ENCODE results near the gene COBL. TPM values are rescaled to one million over a fixed set of nuclear protein-coding genes. Genes with fewer than 3 reads are reported as not detected.

The COBL gene
- total RNA-seq, 1 experiment from 2014 or later = 0.03 TPM

GRCh38 chr7:51121931-51122425 lies 194.6 kb downstream of the COBL start:
- Histone ChIP-seq H3K27me3 (no peaks in the 10 kb centered on the region), H3K4me3 (no peak overlapping the region), H3K9me3 (no peaks in the 10 kb centered on the region; the same call in 1 of the 2 replicates), H3K36me3 (no peaks in the 10 kb centered on the region)
- DNase-seq = no peak

DNA sequence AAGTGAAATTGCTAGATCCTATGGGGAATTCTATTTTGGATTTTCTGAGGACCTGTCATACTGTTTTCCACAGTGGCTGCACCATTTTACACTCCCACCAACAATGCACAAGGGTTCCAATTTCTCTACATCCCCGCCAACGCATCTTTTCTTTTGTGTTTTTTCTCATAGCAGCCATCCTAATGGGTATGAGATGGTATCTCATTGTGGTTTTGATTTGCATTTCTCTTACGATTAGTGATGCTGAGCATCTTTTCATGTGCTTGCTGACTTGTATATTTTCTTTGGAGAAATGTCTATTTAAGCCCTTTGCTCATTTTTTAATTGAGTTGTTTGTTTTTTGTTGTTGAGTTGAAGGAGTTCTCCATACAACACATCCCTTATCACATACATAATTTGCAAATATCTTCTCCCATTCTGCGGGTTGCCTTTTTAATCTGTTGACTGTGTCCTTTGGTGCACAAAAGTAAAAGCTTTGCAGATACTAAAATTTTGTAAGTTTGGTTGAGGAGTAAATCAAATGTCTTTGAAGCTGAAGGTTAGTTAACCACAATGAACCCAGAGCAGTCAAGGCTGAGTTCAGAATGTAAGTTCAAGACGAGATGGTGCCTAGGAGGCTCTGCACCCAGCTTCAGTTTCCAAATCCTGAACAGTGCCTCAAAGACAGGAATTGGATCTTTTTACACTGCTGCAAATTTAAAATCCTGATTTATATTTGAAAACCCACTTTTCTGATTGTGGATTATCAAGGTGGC lies 195.4 kb downstream of the COBL start:
- Histone ChIP-seq H3K27me3 (no peaks in the 10 kb centered on the region), H3K9me3 (no peaks in the 10 kb centered on the region; the same call in 1 of the 2 replicates), H3K4me3 (no peak overlapping the region), H3K36me3 (no peaks in the 10 kb centered on the region)
- no peak for DNase-seq

DNA sequence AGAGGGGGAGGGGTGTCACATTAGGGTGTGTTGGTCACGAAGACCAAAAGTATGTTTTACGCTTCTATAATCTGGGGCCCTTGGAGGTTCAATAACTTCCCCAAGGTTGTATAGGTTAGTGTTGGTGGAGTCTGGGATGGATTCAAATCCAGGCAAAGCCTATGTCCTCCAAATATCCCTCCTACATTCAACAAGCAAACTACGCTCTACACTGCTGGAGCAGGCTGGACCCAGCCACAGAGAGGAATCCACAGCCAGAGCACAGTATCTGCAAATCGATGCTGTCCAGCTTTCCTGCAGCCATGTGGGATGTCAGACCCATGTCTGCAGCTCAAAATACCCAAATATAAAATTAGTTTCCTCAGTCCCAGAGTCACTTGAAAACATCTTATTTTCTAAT lies 198.0 kb downstream of the COBL start:
- no peak overlapping the region for H3K4me3 ChIP-seq
- H3K27me3 ChIP-seq = no peaks in the 10 kb centered on the region
- no peak for DNase-seq
- no peaks in the 10 kb centered on the region for H3K36me3 ChIP-seq
- H3K9me3 ChIP-seq = no peaks in the 10 kb centered on the region; the same call in none of the 2 replicates

DNA sequence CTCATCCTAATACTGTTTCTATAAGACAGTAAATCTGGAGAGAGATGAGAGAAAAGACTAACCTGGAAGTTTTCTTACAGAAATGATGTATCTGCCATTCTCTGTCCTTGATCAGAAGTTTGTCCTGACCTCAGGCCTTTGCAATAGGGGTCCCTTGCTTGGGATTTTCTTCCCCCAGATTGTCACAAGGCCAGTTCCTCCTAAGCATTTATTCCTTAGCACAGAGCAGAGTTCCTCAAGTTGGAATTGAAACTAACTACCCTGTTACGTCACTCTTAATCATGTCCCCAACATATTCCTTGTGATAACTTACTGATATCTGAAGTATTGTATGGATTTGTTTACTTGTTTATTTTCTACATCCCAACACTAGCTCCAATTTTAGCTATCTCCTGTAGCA lies 202.1 kb downstream of the COBL start:
- Histone ChIP-seq H3K36me3 (no peaks in the 10 kb centered on the region), H3K4me3 (no peak overlapping the region), H3K27me3 (no peaks in the 10 kb centered on the region), H3K9me3 (no peaks in the 10 kb centered on the region; the same call in none of the 2 replicates)
- DNase-seq = no peak

DNA sequence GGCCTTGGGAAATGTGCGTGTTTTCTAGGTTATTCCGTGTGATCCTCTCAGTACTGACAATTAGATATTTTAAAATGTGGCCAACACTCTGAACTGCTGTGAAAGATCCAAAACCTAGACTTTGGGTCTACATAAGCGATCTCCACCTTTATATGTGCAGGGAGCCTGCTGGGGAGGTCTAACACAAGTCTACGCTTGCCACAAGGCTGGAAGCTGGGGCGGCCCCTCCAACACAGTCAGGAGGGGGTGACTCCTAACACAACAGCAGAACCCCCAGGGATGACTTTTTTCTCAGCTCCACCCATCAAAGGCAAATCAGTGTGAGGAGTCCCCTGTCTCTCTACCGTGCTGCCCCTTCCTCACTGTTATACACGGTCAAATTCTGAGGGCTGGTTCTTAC lies 202.6 kb downstream of the COBL start:
- no peak for DNase-seq
- H3K36me3 ChIP-seq = no peaks in the 10 kb centered on the region
- H3K9me3 ChIP-seq = no peaks in the 10 kb centered on the region; the same call in none of the 2 replicates
- no peak overlapping the region for H3K4me3 ChIP-seq
- no peaks in the 10 kb centered on the region for H3K27me3 ChIP-seq

DNA sequence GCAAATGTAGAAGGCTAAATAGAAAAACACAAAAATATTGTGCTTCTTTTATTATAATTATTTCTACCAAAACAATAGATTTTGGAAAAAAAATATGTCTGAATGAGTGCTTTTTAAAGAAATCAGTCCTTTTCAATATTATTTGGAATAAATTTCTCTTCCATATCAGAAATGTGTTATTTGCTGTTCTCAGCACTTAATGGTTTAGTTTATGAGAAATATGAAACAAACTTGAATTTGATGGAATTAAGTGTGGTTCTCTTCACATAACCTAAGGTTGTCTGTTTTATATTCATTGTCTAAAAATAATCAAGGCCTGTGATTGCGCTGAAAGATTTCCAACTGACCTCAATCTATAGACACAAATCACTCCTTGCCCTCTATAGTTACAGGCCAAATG lies 203.0 kb downstream of the COBL start:
- no peaks in the 10 kb centered on the region for H3K36me3 ChIP-seq
- H3K27me3 ChIP-seq = no peaks in the 10 kb centered on the region
- no peak overlapping the region for H3K4me3 ChIP-seq
- no peak for DNase-seq
- H3K9me3 ChIP-seq = no peaks in the 10 kb centered on the region; the same call in none of the 2 replicates

DNA sequence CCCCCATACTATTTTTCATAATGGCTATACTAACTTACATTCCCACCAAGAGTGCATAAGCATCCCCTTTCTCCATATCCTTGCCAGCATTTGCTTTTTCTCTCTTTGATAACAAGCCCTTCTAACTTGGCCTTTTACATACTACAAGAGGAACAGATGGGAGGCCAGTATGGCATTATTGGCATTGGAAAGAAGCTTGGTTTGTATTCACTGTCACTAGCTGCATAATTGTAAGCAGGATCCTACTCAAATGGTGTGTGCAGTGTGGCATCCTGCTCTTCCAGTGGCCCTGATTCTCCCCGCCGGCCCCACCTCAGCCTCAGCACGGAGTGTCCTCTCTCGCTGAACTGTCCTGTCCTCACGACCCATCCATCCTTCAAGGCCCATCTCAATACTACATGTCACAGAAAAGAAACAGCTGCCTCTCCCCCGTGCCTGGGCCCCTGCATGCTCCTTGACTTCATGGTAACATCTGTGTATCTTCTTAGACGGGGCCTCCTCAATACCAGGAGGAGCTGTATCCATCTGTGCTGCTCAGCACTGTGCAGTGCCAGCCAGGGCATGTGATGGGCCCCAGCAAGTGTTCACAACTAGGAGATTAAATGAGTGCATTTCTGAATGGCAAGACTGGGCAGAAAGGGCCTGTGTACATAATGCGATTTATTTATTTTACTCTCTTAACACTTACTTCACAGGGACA lies 205.2 kb downstream of the COBL start:
- Histone ChIP-seq H3K4me3 (no peak overlapping the region), H3K27me3 (no peaks in the 10 kb centered on the region), H3K9me3 (no peaks in the 10 kb centered on the region; the same call in 1 of the 2 replicates), H3K36me3 (no peaks in the 10 kb centered on the region)
- no peak for DNase-seq

GRCh38 chr7:51108134-51108533 lies 208.5 kb downstream of the COBL start:
- Histone ChIP-seq H3K4me3 (no peak overlapping the region), H3K9me3 (no peaks in the 10 kb centered on the region), H3K27me3 (no peaks in the 10 kb centered on the region), H3K36me3 (no peaks in the 10 kb centered on the region)
- DNase-seq = no peak

- H3K36me3 ChIP-seq = no peaks in the 10 kb centered on the region
- no peak overlapping the region for H3K4me3 ChIP-seq
- no peaks in the 10 kb centered on the region for H3K27me3 ChIP-seq
- no peak for DNase-seq
- H3K9me3 ChIP-seq = no peaks in the 10 kb centered on the region
Measured at GRCh38 chr7:51104278-51104677, 212.3 kb downstream of the COBL start.

- DNase-seq = no peak
Measured at GRCh38 chr7:51103718-51104117, 212.9 kb downstream of the COBL start.

GRCh38 chr7:51102828-51103227 lies 213.8 kb downstream of the COBL start:
- H3K9me3 ChIP-seq = peaks cover 5% of the 10 kb centered on the region; the same call in 1 of the 2 replicates
- no peaks in the 10 kb centered on the region for H3K36me3 ChIP-seq
- H3K27me3 ChIP-seq = no peaks in the 10 kb centered on the region
- H3K4me3 ChIP-seq = no peak overlapping the region
- no peak for DNase-seq

More at GRCh38 chr7:51103718-51104117, 212.9 kb downstream of the COBL start:
- H3K4me3 ChIP-seq = no peak overlapping the region
- H3K36me3 ChIP-seq = no peaks in the 10 kb centered on the region
- no peaks in the 10 kb centered on the region for H3K9me3 ChIP-seq
- H3K27me3 ChIP-seq = no peaks in the 10 kb centered on the region

DNA sequence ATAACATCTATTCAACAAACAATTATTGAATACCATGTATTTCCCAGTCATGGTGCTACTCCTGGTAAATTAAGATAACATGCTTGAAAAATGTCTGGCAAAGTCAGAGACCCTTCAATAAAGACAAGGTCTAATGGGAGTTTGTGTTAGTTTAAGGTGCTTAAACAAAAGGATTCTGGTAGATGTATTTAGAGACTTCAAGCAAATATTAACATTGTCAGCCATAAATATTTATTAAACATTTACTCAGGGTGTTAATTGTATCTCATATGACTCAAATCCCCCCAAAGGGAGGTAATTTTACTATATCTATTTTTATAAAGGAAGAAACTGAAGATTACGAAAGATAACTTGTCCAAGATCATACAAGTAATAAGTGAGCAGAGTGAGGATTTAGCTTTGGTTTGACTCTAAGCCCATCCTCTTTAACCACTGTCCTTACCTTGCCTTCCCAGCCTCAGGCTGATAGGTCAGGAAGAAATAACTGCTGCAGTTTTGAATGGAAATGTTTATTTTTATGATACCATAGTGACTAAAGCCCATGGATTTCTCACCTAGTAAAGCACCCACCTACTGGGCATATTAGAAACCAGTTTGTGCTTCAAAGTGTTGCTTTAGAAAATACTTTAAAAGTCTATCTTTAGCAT lies 215.4 kb downstream of the COBL start:
- Histone ChIP-seq H3K36me3 (no peaks in the 10 kb centered on the region), H3K27me3 (no peaks in the 10 kb centered on the region), H3K9me3 (peaks cover 7% of the 10 kb centered on the region), H3K4me3 (no peak overlapping the region)
- no peak for DNase-seq

- Histone ChIP-seq H3K9me3 (no peaks in the 10 kb centered on the region; the same call in 1 of the 2 replicates), H3K4me3 (no peak overlapping the region), H3K36me3 (no peaks in the 10 kb centered on the region), H3K27me3 (no peaks in the 10 kb centered on the region)
- DNase-seq = no peak
Measured at GRCh38 chr7:51090411-51090810, 226.2 kb downstream of the COBL start.

DNA sequence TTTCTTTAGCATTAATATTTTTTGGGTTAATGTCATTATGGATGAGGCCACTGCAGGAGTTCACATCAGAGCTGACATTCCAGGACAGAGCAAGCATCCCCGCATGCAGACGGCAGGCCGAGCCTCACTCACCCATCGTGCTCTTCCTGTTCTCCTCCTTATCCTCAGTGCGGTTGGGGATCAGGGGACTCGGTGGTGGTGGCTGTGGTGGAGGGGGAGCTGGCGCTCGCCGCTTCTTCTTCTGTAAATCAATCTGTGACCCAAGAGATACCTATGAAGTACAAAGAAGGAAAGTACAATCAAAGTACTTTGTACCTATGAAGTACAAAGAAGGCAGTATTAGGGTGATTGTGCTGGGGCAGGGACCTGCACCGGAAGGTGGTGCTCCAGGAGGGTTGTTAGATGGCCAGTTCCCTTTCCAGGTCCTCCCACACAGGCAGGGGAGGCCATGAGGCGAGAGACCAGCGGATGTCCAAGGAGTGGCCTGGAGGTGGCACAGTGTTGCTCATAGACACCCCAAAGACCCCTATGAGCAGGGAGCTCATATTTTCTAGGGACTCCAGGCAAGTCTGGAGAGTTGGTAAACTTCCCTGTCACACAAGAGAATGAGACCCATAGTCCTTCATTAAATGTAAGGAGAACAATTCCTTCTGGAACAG lies 231.4 kb downstream of the COBL start:
- H3K4me3 ChIP-seq = no peak overlapping the region
- H3K27me3 ChIP-seq = no peaks in the 10 kb centered on the region
- DNase-seq = no peak
- H3K36me3 ChIP-seq = no peaks in the 10 kb centered on the region
- no peaks in the 10 kb centered on the region for H3K9me3 ChIP-seq

GRCh38 chr7:51084121-51084520 lies 232.5 kb downstream of the COBL start:
- Histone ChIP-seq H3K36me3 (no peaks in the 10 kb centered on the region), H3K4me3 (no peak overlapping the region), H3K9me3 (no peaks in the 10 kb centered on the region), H3K27me3 (no peaks in the 10 kb centered on the region)
- no peak for DNase-seq

- Histone ChIP-seq H3K36me3 (no peaks in the 10 kb centered on the region), H3K9me3 (no peaks in the 10 kb centered on the region), H3K27me3 (no peaks in the 10 kb centered on the region), H3K4me3 (no peak overlapping the region)
- DNase-seq = no peak
Measured at GRCh38 chr7:51082940-51083533, 233.6 kb downstream of the COBL start.
